ENCODE measurements around the gene SFXN5. TPM values are rescaled to one million over a fixed set of nuclear protein-coding genes. Genes with fewer than 3 reads are reported as not detected.
A peak's percentile ranks its signal among the peaks of the same experiment; 100 is the strongest.
"Not testable (repeated sequence)": the region's sequence is repeated elsewhere in the genome, so short reads cannot be mapped to it uniquely, and the experiment has no call there.

The SFXN5 gene
- total RNA-seq, 4 donors from 2014 or later: 22.9 to 55.4 (median 41.2) TPM

- Histone ChIP-seq H3K4me1 (peaks cover 0 to 39% (median 28%) of the 10 kb centered on the region in 4 donors), H3K27me3 (peaks cover 0 to 59% of the 10 kb centered on the region in 2 donors), H3K27ac (no peak overlapping the region), H3K4me3 (no peak overlapping the region), H3K9me3 (no peaks in the 10 kb centered on the region), H3K36me3 (no peaks in the 10 kb centered on the region)
- DNase-seq: no peak
- TF ChIP-seq POLR2A (IDR thresholded peaks at IDR 0.05): no peak
- TF ChIP-seq, protein P1, sequence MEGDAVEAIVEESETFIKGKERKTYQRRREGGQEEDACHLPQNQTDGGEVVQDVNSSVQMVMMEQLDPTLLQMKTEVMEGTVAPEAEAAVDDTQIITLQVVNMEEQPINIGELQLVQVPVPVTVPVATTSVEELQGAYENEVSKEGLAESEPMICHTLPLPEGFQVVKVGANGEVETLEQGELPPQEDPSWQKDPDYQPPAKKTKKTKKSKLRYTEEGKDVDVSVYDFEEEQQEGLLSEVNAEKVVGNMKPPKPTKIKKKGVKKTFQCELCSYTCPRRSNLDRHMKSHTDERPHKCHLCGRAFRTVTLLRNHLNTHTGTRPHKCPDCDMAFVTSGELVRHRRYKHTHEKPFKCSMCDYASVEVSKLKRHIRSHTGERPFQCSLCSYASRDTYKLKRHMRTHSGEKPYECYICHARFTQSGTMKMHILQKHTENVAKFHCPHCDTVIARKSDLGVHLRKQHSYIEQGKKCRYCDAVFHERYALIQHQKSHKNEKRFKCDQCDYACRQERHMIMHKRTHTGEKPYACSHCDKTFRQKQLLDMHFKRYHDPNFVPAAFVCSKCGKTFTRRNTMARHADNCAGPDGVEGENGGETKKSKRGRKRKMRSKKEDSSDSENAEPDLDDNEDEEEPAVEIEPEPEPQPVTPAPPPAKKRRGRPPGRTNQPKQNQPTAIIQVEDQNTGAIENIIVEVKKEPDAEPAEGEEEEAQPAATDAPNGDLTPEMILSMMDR (IDR thresholded peaks at IDR 0.05): no peak
Observed at GRCh38 chr2:72914206-72914559, 157.3 kb downstream of the SFXN5 start.

DNA sequence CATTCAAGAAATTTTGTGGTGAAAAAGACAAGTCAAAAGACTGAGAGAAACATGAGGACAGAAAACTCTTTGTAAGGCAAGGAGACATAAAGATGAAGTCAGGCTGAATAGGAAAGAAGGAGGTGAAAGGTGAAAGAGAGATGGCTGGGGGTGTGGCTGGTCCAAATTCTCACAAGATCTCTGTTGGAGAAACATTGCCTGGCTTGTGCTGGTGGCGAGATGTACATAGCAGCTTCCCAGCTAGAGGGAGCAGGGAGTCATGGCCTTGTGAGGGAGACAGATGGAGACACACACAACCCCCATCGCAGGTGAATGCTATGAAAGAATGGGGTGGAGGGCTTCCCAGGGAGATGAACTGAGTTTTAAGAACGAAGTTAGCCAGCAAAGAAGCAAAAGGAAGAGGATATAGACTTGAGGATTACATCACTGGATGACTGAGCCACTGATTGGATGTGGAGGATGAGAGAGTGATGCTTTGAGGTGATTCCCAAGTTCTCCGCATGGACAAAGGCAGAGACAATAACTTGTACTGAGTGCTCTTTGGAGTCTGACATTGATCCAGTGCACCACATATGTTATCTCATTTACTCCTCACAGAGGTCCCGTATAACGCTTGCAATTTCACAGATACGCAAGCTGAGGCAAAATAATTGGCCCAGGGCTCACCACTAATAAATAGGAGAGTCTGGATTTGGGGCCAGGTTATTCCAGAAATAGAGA lies 157.9 kb downstream of the SFXN5 start:
- TF ChIP-seq, protein P1 (IDR thresholded peaks at IDR 0.05): peak in 1 of 6 experiments; percentile 5
- no peak for TF ChIP-seq POLR2A (IDR thresholded peaks at IDR 0.05)
- no peak overlapping the region for H3K4me3 ChIP-seq
- H3K27me3 ChIP-seq: peaks cover 0 to 56% of the 10 kb centered on the region in 2 donors
- H3K27ac ChIP-seq: no peak overlapping the region
- H3K36me3 ChIP-seq: no peaks in the 10 kb centered on the region
- peak in 1 of 3 donors; percentile 25 for DNase-seq
- no peaks in the 10 kb centered on the region for H3K9me3 ChIP-seq
- peaks cover 0 to 36% (median 27%) of the 10 kb centered on the region in 4 donors for H3K4me1 ChIP-seq

DNA sequence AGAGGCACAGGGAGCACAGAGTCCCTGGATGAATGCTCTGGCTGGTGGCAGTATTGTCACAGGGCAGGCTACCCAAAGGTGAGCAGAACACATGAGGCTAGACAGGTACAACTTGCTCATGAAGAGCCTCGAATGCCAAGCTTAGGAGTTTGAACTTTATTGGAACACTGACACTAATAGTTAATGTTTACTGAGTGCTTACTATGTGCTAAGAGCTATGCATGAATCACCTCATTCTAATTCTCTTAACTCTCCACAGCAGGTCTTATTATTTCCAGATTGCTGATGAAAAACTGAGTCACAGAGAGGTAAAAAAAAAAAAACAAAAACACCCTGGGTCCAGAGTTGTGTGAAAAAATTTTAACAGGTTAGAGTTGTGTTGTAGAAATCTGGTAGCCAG lies 160.3 kb downstream of the SFXN5 start:
- TF ChIP-seq POLR2A (IDR thresholded peaks at IDR 0.05): no peak
- TF ChIP-seq, protein P1 (IDR thresholded peaks at IDR 0.05): no peak

GRCh38 chr2:72908741-72909140 lies 162.8 kb downstream of the SFXN5 start:
- no peak overlapping the region for H3K4me3 ChIP-seq
- no peak overlapping the region for H3K27ac ChIP-seq
- H3K4me1 ChIP-seq: no peaks in the 10 kb centered on the region
- H3K9me3 ChIP-seq: no peaks in the 10 kb centered on the region
- DNase-seq: no peak
- TF ChIP-seq, protein P1 (IDR thresholded peaks at IDR 0.05): no peak
- no peak for TF ChIP-seq POLR2A (IDR thresholded peaks at IDR 0.05)
- H3K36me3 ChIP-seq: no peaks in the 10 kb centered on the region
- H3K27me3 ChIP-seq: peaks cover 0 to 12% of the 10 kb centered on the region in 2 donors

More for the DNA sequence above, 160.3 kb downstream of the SFXN5 start:
- H3K9me3 ChIP-seq: no peaks in the 10 kb centered on the region
- H3K27me3 ChIP-seq: peaks cover 0 to 33% of the 10 kb centered on the region in 2 donors
- no peak overlapping the region for H3K4me3 ChIP-seq
- no peak overlapping the region for H3K27ac ChIP-seq
- no peaks in the 10 kb centered on the region for H3K36me3 ChIP-seq
- DNase-seq: peak in 1 of 3 donors; percentile 22
- peaks cover 0 to 12% (median 7%) of the 10 kb centered on the region in 4 donors for H3K4me1 ChIP-seq

DNA sequence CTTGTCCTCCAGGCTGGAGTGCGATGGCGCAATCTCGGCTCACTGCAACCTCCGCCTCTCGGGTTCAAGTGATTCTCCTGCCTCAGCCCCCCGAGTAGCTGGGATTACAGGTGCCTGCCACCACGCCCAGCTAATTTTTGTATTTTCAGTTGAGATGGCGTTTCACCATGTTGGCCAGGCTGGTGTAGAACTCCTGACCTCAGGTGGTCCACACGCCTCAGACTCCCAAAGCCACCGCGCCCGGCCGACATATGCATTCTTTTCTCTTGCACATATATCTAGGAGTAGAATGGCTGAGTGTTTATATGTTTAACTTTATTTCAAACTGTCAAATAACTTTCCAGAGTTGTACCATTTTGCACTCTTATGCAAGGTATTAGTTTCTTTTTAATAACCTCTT lies 164.1 kb downstream of the SFXN5 start:
- not testable (repeated sequence) for H3K27ac ChIP-seq, DNase-seq, H3K4me3 ChIP-seq, H3K9me3 ChIP-seq, H3K36me3 ChIP-seq, H3K4me1 ChIP-seq
- peaks cover 0 to 10% of the 10 kb centered on the region in 2 donors for H3K27me3 ChIP-seq

- Histone ChIP-seq H3K27me3 (peaks cover 0 to 5% of the 10 kb centered on the region in 2 donors), H3K36me3 (no peaks in the 10 kb centered on the region), H3K4me3 (no peak overlapping the region), H3K27ac (no peak overlapping the region), H3K9me3 (no peaks in the 10 kb centered on the region), H3K4me1 (no peaks in the 10 kb centered on the region)
- TF ChIP-seq POLR2A (IDR thresholded peaks at IDR 0.05): no peak
- TF ChIP-seq, protein P1 (IDR thresholded peaks at IDR 0.05): no peak
- no peak for DNase-seq
Observed at GRCh38 chr2:72901426-72901825, 170.1 kb downstream of the SFXN5 start.

Data from Peyer's patch (tissue), 4 donors.